NCI-H2227 (cell line): ENCODE data around the gene BTRC.
"Not testable (repeated sequence)": the region's sequence is repeated elsewhere in the genome, so short reads cannot be mapped to it uniquely, and the experiment has no call there.

Experiments
- DNase-seq: peaks from one replicate; lab custom pipeline; 2025; ENCODE audit not compliant: unreplicated experiment; lab: John Stamatoyannopoulos, UW

The BTRC gene

GRCh38 chr10:101353692-101354327 lies at the start of gene BTRC:
TSS of gene BTRC (plus strand) at chr10:101354165. CDS start at chr10:101354181, 16 bp downstream.
- peak; percentile 98 for DNase-seq

DNA sequence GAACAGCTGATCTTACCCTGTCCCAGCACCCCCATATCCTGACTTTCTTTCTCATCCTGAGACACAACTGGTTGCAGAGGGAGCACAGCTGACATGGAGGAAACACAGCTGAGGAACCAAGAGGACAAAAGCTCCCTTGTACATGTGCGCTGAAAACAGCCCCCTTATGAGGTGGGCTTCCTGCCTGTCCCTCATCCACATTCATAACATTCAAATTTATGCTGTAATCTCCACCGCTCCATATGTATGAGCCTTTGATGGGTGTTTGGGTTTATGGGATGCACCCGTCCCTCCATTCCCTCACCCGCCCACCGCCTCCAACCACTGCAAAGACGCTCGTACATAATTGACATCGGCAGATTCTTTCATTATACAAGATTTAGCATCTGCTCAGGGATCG lies 49.6 kb upstream of the BTRC start:
- DNase-seq: no peak

GRCh38 chr10:101305320-101306241 lies 48.4 kb upstream of the BTRC start:
- peak; percentile 56 for DNase-seq

DNA sequence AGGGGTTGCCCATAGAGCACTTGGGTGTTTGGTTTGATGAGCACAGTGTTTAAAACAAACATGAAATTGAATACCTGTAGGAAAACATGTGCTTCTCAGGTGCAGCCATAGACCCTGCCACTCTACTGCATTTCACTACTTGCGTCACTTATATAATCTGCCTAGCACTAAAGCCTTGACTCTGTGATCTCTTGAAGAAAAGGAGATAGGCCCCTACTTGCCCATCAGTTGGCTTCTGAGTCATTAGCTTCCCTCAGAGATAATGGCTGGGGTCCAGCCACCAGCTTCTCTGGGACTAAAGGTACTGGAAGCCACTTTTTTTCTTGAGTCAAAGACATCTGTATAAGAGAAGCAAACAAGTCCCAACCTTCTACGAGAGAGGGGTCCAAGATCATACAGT lies 45.9 kb upstream of the BTRC start:
- no peak for DNase-seq

DNA sequence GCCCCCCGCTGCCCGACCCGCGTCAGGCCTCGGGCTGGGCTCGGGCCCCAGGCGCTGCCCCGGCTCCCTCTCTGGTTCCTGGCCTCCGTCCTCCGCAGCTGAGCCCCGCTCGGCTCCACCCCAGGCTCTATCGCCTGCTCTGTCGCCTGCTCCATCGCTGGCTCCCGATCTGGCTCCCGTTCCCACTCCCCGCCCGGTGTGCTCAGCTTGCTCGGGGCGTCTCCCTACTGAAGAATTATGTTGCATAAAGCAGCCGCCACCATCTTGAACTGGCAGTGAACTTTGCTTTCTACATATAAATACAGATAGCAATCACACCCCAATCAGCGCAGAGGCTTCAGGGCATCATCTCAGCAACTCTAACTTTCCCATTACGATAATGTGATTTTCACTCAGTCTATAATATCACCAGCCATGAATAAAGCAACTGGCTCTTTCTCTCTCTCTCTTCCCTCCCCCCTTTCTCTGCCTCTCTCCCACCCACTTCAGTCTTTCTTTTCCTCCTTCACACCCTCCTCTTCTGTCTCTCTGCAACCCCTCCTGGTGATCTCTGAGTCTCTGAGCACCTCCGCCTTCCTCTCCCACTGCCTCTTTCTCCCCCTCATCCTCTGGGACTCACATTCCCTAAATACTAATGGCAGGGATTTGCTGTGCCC lies 43.3 kb upstream of the BTRC start:
- peak; percentile 21 for DNase-seq

DNA sequence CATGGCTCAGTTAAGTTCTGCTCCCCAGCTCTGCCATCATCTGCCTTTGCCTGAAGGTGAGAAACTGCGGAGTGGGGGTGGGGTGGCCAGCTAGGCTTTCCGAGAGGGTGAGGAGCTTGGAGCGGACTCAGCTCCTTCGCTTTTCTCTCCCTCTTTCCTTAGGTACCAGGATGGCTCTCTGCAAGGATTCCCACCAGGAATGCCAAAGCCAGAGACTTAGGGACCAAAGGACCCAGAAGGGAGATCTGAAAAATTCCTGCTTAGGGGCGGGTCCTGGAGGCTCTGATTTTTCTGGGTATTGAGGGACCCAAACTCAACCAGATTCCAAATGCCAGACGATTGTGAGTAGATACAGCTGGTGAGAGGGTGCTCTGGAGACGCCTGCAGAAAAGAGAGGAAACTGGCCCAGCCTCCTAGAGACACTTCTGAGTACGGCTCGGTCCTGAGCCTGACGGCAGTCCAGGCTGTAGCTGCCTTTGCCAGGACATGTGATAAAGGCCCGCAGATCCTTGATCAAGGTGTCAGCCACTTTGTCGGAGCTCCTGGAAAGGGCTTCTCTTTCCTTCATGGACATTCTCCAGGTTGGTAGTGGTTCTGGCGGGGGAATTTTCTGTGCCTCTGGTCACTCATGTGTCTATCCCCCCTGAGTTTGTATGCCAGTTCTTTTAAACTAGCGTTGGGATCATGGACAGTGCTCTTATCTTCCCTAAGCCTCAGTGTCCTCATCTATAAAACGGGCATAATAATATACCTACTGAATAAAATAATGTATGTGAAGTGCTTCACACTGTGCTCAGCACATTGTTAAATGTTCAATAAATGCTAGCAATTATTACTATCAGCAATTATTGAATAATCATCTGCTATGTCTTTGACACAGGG lies 42.5 kb upstream of the BTRC start:
- peak; percentile 59 for DNase-seq

GRCh38 chr10:101319241-101319915 lies 34.6 kb upstream of the BTRC start:
- peak; percentile 80 for DNase-seq

GRCh38 chr10:101321073-101321472 lies 32.9 kb upstream of the BTRC start:
- no peak for DNase-seq

DNA sequence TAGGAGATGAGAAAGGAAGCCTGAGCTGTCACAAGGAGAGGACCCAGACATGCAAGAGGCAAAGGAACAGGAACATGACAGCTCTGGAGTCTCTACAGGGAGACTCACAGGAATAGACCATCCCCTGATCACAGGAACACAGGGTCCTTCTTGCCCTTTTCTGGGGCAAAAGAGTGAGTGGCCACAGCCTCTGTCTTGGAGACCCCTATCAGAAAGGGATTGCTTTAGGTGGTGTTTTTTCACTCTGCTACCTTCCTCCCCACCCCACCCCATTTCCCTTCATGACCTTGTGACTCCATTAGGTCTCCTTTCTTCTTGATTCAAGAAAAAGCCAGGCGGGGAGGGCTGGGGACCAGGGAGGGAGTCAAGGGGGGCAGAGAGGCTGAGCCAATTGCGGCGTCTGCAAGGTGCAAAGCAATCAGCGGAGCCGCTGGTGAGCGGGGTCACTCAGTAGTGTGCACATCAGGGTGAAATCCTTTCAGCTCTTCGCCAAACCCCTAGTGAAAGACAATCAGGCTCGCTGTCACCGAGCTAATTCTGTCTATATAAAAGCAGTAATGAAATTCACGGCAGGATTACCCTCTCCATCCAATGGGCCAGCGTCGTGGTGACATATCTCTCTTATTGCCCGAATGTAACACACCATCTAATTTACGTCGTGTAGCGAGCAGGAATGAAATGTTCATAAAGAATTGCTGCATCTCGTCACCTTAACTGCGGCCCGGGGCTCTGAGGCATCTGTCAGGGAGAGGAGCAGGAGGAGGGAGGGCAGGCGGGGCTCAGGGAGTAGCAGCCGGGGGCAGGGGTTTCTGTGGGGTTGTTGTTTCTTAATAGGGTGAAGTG lies 31.5 kb upstream of the BTRC start:
- DNase-seq: peak; percentile 22

DNA sequence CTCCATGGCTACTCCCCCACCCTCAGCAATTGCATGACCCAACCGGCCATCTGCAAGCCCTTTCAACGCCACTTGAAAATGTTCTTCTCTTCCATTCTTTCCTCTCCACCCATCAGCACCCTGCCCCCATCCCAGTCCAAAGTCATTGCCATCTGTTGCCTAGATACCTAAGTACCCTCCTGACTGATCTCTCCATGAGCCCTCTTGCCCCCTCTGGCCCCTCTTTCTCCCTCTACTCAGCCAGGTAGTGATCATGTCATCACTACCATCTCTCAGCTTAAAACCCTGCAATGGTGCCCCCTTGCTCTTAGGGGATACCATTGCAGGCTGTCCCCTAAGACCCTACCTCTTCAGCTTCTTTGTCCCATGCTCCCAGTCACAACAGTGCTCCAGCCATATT lies 30.5 kb upstream of the BTRC start:
- DNase-seq: no peak

GRCh38 chr10:101327454-101327853 lies 26.5 kb upstream of the BTRC start:
- not testable (repeated sequence) for DNase-seq

GRCh38 chr10:101329341-101330032 lies 24.5 kb upstream of the BTRC start:
- DNase-seq: no peak

DNA sequence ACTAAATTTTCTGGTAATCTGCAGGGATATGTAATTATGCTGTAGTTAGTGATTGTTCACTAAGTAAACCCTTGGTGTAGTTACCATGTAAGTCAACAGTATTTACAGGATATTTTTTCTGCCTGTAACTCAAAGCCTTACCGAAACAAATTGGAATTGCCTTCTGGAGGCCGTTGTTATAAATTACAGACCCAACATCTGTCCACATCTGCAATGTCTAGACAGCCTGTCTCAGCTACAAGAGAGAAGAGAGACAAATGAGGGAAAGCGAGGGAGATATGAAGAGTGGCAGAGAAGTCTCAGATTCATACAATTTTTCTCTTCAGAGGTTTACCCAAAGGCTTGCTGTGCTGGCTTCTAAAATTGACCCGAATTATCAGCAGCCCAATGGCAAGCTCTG lies 23.7 kb upstream of the BTRC start:
- DNase-seq: no peak

GRCh38 chr10:101330631-101331225 lies 23.2 kb upstream of the BTRC start:
- DNase-seq: no peak

- DNase-seq: no peak
Measured at GRCh38 chr10:101331956-101332355, 22.0 kb upstream of the BTRC start.

DNA sequence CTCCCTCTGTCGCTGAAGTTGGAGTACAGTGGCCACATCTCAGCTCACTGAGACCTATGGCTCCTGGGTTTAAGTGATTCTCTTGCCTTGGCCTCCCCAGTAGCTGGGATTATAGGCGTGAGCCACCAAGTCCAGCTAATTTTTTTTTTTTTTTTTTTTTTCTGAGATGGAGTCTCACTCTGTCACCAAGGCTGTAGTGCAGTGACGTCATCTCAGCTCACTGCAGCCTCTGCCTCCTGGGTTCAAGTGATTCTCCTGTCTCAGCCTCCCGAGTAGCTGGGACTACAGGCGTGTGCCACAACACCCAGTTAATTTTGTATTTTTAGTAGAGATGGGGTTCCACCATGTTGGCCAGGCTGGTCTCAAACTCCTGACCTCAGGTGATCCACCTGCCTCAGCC lies 19.7 kb upstream of the BTRC start:
- DNase-seq: not testable (repeated sequence)

DNA sequence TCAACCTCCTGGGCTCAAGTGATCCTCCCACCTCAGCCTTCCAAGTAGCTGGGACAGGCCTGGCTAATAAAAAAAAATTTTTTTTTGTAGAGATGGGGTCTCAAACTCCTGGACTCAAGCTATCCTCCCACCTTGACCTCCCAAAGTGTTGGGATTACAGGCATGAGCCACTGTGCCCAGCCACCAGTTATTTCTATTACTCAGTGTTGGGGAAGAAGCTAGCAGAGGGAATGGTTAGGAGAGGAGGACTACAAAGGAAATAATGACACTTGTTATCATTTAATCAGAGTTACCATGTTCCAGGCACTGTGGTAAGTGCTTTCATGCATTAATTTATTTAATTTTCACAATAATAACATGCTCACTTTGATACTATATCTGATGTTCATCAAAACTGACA lies 17.6 kb upstream of the BTRC start:
- DNase-seq: no peak

- no peak for DNase-seq
Measured at GRCh38 chr10:101337836-101338235, 16.1 kb upstream of the BTRC start.
